DOHH2 (cell line): ENCODE results near the gene STX1B.

Experiments
- H3F3A ChIP-seq: fragments of 200-600 bp; sonication (generic), shearing (Covaris generic); 2 replicates; pipeline ENCODE4 v1.6.0; 2016; ENCODE audit warnings: antibody characterized with exemption, mild to moderate bottlenecking; ENCODE audit not compliant: control insufficient read depth, insufficient read depth
- H3K27ac ChIP-seq: fragments of 200-600 bp; sonication (generic); 2 replicates; pipeline ENCODE4 v1.5.1; 2014; ENCODE audit warnings: low read depth, mild to moderate bottlenecking, low read length, moderate library complexity
- H3K27me3 ChIP-seq: fragments of 200-600 bp; sonication (generic); 2 replicates; pipeline ENCODE4 v1.6.1; 2014; ENCODE audit warnings: mild to moderate bottlenecking, low read length, mixed read lengths; ENCODE audit not compliant: control insufficient read depth
- H3K36me3 ChIP-seq: fragments of 200-600 bp; sonication (generic); 2 replicates; pipeline ENCODE4 v1.6.1; 2014; ENCODE audit warnings: mild to moderate bottlenecking, low read length, moderate library complexity, mixed read lengths; ENCODE audit not compliant: control insufficient read depth
- H3K4me1 ChIP-seq: fragments of 200-600 bp; sonication (generic); 2 replicates; pipeline ENCODE4 v1.6.1; 2014; ENCODE audit warnings: mild to moderate bottlenecking, low read length, mixed read lengths; ENCODE audit not compliant: control insufficient read depth
- H3K4me2 ChIP-seq: fragments of 200-600 bp; sonication (generic); 2 replicates; pipeline ENCODE4 v1.6.0; 2014; ENCODE audit warnings: mild to moderate bottlenecking, low read length, moderate library complexity
- H3K4me3 ChIP-seq: fragments of 200-600 bp; sonication (generic); 2 replicates; pipeline ENCODE4 v1.5.1; 2014; ENCODE audit warnings: mild to moderate bottlenecking, low read length, mixed read lengths
- H3K79me2 ChIP-seq: fragments of 200-600 bp; sonication (generic); 2 replicates; pipeline ENCODE4 v1.6.1; 2014; ENCODE audit warnings: mild to moderate bottlenecking, low read length, mixed read lengths; ENCODE audit not compliant: control insufficient read depth
- H3K9me2 ChIP-seq: fragments of 200-600 bp; sonication (generic); replicated peaks from 2 replicates; pipeline ENCODE4 v1.6.1; 2014; ENCODE audit warnings: mild to moderate bottlenecking, low read length, mixed read lengths; ENCODE audit not compliant: control insufficient read depth
- H3K9me3 ChIP-seq: fragments of 200-600 bp; sonication (generic); 2 replicates; pipeline ENCODE4 v1.6.1; 2014; ENCODE audit warnings: antibody characterized with exemption, low read length, mixed read lengths; ENCODE audit not compliant: control insufficient read depth, insufficient read depth
- H4K20me1 ChIP-seq: fragments of 200-600 bp; sonication (generic); 2 replicates; pipeline ENCODE4 v1.6.0; 2014; ENCODE audit warnings: low read depth, mild to moderate bottlenecking, antibody characterized with exemption, low read length, moderate library complexity; ENCODE audit not compliant: control insufficient read depth, insufficient read depth
- CTCF ChIP-seq: fragments of 200-600 bp; sonication (generic); IDR thresholded peaks from one replicate; pipeline ENCODE4 v1.5.1; 2014; ENCODE audit warnings: antibody characterized with exemption, mild to moderate bottlenecking, low read depth, low read length; ENCODE audit not compliant: poor library complexity, severe bottlenecking
- EZH2phosphoT487 ChIP-seq: fragments of 200-600 bp; sonication (generic); IDR thresholded peaks from 2 replicates; pipeline ENCODE4 v1.6.1; 2017; ENCODE audit warnings: borderline replicate concordance, mild to moderate bottlenecking, antibody characterized with exemption, low read length, moderate library complexity, mixed read lengths

STX1B gene

DNA sequence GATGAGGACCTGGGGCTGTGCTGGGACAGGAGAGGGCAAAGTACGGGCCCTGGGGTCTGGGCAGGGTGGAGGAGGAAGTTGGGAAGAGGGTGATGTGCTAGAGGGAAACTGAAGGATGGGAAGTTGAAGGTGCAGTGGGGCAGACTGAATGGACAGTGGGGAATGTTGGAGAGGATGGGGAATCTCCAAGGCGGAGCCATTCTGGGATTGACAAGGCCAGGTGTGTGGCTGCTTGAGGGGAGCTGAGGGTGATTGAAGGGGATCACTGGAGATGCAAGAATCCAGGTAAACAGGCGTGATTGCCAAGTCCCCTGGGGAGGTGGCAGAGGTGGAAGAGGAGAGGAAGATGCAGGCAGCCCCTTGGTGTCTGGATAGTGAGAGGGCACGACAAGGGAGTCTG lies 34.0 kb downstream of the STX1B start:
- no peaks in the 10 kb centered on the region for H3K9me3 ChIP-seq
- H3K4me2 ChIP-seq = no peak overlapping the region
- TF ChIP-seq CTCF (no peak), EZH2phosphoT487 (no peak)
- H3K4me1 ChIP-seq = no peaks in the 10 kb centered on the region
- peaks cover 78% of the 10 kb centered on the region for H3K36me3 ChIP-seq
- no peaks in the 10 kb centered on the region for H3F3A ChIP-seq
- no peaks in the 10 kb centered on the region for H4K20me1 ChIP-seq
- no peak overlapping the region for H3K4me3 ChIP-seq
- no peaks in the 10 kb centered on the region for H3K79me2 ChIP-seq
- no peaks in the 10 kb centered on the region for H3K9me2 ChIP-seq
- no peak overlapping the region for H3K27ac ChIP-seq
- no peaks in the 10 kb centered on the region for H3K27me3 ChIP-seq

DNA sequence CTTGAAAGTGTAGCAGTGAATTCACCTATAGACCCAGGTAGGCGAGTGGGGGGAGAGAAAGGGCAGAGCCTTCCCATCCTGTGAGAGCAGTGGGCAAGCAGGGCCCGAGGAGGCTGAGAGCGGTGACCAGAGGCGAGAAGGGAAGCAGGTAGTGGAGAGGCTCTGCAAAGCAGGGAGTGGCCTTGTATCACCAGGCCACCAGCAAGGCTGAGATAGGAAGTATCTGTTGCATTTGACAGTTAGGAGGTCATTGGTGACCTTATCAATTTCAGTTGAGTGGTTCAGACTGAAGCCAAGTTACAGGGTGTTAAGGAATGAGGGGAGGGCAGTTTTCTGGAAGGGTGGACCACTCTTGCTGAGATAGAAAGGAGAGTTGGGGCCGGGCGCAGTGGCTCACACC lies 36.1 kb downstream of the STX1B start:
- no peaks in the 10 kb centered on the region for H3K9me3 ChIP-seq
- no peak overlapping the region for H3K4me3 ChIP-seq
- no peaks in the 10 kb centered on the region for H3K79me2 ChIP-seq
- TF ChIP-seq CTCF = no peak
- TF ChIP-seq EZH2phosphoT487 = no peak
- no peak overlapping the region for H3K27ac ChIP-seq
- H3K9me2 ChIP-seq = no peaks in the 10 kb centered on the region
- no peaks in the 10 kb centered on the region for H3F3A ChIP-seq
- no peaks in the 10 kb centered on the region for H3K27me3 ChIP-seq
- no peaks in the 10 kb centered on the region for H4K20me1 ChIP-seq
- no peaks in the 10 kb centered on the region for H3K4me1 ChIP-seq
- peaks cover 80% of the 10 kb centered on the region for H3K36me3 ChIP-seq
- H3K4me2 ChIP-seq = no peak overlapping the region

DNA sequence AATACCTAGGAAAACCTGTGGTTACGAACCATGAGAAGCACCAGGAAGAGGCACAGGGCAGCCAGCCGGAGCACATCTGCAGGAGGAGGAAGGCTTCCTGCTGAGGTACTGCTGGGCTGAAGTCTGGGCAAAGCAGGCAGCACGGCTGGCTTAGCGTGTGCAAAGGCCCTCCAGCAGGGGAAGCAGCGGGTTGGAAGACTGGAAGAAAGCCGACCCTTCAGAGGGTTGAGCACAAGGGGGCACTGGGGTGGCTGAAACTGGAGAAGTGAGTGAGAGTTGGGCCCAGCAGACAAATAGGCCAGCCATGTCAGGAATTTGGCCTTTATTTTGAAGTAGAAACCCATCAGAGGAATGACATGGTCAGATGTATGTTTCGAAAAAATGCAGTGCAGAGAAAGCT lies 37.6 kb downstream of the STX1B start:
- Histone ChIP-seq H3K27ac (no peak overlapping the region), H3K36me3 (peaks cover 78% of the 10 kb centered on the region), H3F3A (no peaks in the 10 kb centered on the region), H3K27me3 (no peaks in the 10 kb centered on the region), H3K4me2 (no peak overlapping the region), H3K4me1 (no peaks in the 10 kb centered on the region), H3K79me2 (no peaks in the 10 kb centered on the region), H3K9me3 (no peaks in the 10 kb centered on the region), H3K9me2 (no peaks in the 10 kb centered on the region), H3K4me3 (no peak overlapping the region), H4K20me1 (no peaks in the 10 kb centered on the region)
- no peak for TF ChIP-seq CTCF
- no peak for TF ChIP-seq EZH2phosphoT487

GRCh38 chr16:30971298-30971697 lies 39.1 kb downstream of the STX1B start:
- Histone ChIP-seq H3K4me1 (no peaks in the 10 kb centered on the region), H3K79me2 (no peaks in the 10 kb centered on the region), H3K9me2 (no peaks in the 10 kb centered on the region), H3K4me3 (no peak overlapping the region), H3K27ac (no peak overlapping the region), H3K27me3 (no peaks in the 10 kb centered on the region), H3K9me3 (no peaks in the 10 kb centered on the region), H3F3A (no peaks in the 10 kb centered on the region), H4K20me1 (no peaks in the 10 kb centered on the region), H3K36me3 (peaks cover 75% of the 10 kb centered on the region), H3K4me2 (no peak overlapping the region)
- TF ChIP-seq CTCF = no peak
- no peak for TF ChIP-seq EZH2phosphoT487
